ENCODE data around the gene GFRAL.

DNA sequence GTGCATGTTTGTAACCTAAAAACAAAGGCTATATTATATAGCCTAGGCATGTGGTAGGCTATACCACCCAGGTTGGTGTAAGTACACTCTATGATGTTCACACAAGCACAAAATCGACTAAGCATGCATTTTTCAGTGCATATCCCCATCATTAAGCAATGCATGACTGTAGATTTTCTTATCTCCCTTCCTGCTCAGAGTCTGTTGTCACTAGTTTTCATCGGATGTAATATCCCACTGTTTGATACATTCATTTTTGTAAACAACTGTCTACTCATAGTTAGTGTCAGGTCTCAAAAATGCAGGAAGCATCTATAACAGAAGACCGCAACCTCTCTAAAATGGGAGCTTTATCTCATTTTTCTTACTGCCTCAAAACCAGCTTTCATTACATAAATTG lies 70.7 kb downstream of the GFRAL start:
- TF ChIP-seq, protein P1, sequence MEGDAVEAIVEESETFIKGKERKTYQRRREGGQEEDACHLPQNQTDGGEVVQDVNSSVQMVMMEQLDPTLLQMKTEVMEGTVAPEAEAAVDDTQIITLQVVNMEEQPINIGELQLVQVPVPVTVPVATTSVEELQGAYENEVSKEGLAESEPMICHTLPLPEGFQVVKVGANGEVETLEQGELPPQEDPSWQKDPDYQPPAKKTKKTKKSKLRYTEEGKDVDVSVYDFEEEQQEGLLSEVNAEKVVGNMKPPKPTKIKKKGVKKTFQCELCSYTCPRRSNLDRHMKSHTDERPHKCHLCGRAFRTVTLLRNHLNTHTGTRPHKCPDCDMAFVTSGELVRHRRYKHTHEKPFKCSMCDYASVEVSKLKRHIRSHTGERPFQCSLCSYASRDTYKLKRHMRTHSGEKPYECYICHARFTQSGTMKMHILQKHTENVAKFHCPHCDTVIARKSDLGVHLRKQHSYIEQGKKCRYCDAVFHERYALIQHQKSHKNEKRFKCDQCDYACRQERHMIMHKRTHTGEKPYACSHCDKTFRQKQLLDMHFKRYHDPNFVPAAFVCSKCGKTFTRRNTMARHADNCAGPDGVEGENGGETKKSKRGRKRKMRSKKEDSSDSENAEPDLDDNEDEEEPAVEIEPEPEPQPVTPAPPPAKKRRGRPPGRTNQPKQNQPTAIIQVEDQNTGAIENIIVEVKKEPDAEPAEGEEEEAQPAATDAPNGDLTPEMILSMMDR (conservative IDR thresholded peaks at IDR 0.05; ENCODE audit: low read length): no peak
- TF ChIP-seq EZH2phosphoT487 (IDR thresholded peaks at IDR 0.05; ENCODE audit: borderline replicate concordance): no peak
